ENCODE measurements around the gene PLXDC2.

PLXDC2 gene

DNA sequence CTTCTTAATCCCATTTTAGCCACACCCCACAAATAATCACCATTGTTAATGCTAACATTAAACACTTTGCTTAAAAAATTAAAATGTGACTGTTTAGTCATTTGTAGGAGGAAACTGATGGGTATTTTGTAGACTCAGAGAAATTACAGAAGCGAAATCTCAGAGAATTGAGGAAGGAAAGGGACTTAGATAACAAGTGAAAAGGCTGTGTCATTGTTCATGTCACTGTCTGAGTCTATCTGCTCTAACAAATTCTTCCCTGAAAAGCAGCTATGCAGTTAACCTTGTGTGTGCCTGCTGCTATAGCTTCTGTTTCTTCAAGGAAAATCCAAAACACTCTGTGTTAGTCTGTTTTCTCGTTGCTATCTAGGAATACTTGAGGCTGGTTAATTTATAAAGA is 40.9 kb upstream of the PLXDC2 start:
- Histone ChIP-seq H3K4me2 (ENCODE audit: low read length) (no peak overlapping the region), H3F3A (ENCODE audit: insufficient read depth, low read length) (no peaks in the 10 kb centered on the region), H3K4me3 (ENCODE audit: low read depth, low read length, poor library complexity, severe bottlenecking) (no peak overlapping the region), H3K9me3 (ENCODE audit: low read length) (no peaks in the 10 kb centered on the region), H3K36me3 (ENCODE audit: insufficient read depth, low read length) (no peaks in the 10 kb centered on the region), H3K9ac (ENCODE audit: low read length) (no peak overlapping the region), H3K27me3 (ENCODE audit: insufficient read depth, low read length) (no peaks in the 10 kb centered on the region), H3K9me2 (ENCODE audit: low read depth, low read length) (no peaks in the 10 kb centered on the region), H2AFZ (ENCODE audit: low read length) (no peak overlapping the region), H3K27ac (ENCODE audit: low read depth, low read length, poor library complexity, severe bottlenecking) (no peak overlapping the region), H3K4me1 (ENCODE audit: insufficient read depth, low read length, severe bottlenecking) (no peaks in the 10 kb centered on the region), H4K20me1 (ENCODE audit: insufficient read depth, low read length) (no peaks in the 10 kb centered on the region), H3K79me2 (ENCODE audit: insufficient read depth, low read length) (no peaks in the 10 kb centered on the region)
- no peak for TF ChIP-seq EZH2 (IDR thresholded peaks at IDR 0.05; ENCODE audit: borderline replicate concordance, low read length)

DNA sequence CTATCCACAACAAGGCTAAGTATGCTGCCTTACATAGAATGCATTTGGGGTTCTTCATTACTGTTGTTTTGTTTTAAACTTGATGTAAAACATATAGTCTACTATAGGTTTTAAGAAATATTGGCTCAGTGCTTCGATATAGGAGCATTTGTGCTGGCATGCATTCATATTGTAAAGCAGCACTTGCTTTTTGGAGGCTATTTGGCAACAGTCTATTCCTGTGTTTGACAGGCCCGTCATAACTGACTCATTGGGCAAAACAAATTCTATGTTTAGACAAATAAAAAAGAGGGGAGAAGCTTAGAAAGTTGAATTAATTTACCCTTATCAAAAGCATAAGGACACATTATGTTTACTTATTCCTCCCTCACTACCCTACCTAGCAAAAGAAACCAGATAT is 38.4 kb upstream of the PLXDC2 start:
- H3K79me2 ChIP-seq (ENCODE audit: insufficient read depth, low read length): no peaks in the 10 kb centered on the region
- H3K36me3 ChIP-seq (ENCODE audit: insufficient read depth, low read length): no peaks in the 10 kb centered on the region
- H2AFZ ChIP-seq (ENCODE audit: low read length): no peak overlapping the region
- H3K27me3 ChIP-seq (ENCODE audit: insufficient read depth, low read length): no peaks in the 10 kb centered on the region
- H4K20me1 ChIP-seq (ENCODE audit: insufficient read depth, low read length): no peaks in the 10 kb centered on the region
- TF ChIP-seq, protein P1, sequence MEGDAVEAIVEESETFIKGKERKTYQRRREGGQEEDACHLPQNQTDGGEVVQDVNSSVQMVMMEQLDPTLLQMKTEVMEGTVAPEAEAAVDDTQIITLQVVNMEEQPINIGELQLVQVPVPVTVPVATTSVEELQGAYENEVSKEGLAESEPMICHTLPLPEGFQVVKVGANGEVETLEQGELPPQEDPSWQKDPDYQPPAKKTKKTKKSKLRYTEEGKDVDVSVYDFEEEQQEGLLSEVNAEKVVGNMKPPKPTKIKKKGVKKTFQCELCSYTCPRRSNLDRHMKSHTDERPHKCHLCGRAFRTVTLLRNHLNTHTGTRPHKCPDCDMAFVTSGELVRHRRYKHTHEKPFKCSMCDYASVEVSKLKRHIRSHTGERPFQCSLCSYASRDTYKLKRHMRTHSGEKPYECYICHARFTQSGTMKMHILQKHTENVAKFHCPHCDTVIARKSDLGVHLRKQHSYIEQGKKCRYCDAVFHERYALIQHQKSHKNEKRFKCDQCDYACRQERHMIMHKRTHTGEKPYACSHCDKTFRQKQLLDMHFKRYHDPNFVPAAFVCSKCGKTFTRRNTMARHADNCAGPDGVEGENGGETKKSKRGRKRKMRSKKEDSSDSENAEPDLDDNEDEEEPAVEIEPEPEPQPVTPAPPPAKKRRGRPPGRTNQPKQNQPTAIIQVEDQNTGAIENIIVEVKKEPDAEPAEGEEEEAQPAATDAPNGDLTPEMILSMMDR (IDR thresholded peaks at IDR 0.05; ENCODE audit: low read length): no peak
- TF ChIP-seq EZH2 (IDR thresholded peaks at IDR 0.05; ENCODE audit: borderline replicate concordance, low read length): no peak
- H3K4me1 ChIP-seq (ENCODE audit: insufficient read depth, low read length, severe bottlenecking): no peaks in the 10 kb centered on the region
- H3K4me3 ChIP-seq (ENCODE audit: low read depth, low read length, poor library complexity, severe bottlenecking): no peak overlapping the region
- H3F3A ChIP-seq (ENCODE audit: insufficient read depth, low read length): no peaks in the 10 kb centered on the region
- no peaks in the 10 kb centered on the region for H3K9me2 ChIP-seq (ENCODE audit: low read depth, low read length)
- no peak overlapping the region for H3K9ac ChIP-seq (ENCODE audit: low read length)
- H3K9me3 ChIP-seq (ENCODE audit: low read length): no peaks in the 10 kb centered on the region
- H3K4me2 ChIP-seq (ENCODE audit: low read length): no peak overlapping the region
- H3K27ac ChIP-seq (ENCODE audit: low read depth, low read length, poor library complexity, severe bottlenecking): no peak overlapping the region

DNA sequence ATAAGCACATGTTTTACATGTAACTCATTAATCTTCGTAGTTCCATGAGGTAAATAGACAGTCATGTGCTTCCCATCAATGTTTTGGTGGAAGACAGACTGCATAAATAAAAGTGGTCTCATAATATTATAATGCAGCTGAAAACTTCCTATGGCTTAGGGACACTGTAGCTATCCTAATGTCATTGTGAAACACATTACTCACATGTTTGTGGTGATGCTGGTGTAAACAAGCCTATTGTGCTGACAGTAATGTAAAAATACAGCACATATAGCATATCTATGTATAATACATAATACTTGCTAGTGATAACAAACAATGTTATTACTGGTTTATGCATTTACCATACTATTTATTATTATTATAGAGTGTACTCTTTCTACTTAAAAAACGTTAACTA is 37.2 kb upstream of the PLXDC2 start:
- Histone ChIP-seq H3K4me2 (ENCODE audit: low read length) (no peak overlapping the region), H3K4me1 (ENCODE audit: insufficient read depth, low read length, severe bottlenecking) (no peaks in the 10 kb centered on the region), H3K27ac (ENCODE audit: low read depth, low read length, poor library complexity, severe bottlenecking) (no peak overlapping the region), H3K79me2 (ENCODE audit: insufficient read depth, low read length) (no peaks in the 10 kb centered on the region), H3K9me3 (ENCODE audit: low read length) (no peaks in the 10 kb centered on the region), H3K9ac (ENCODE audit: low read length) (no peak overlapping the region), H3K36me3 (ENCODE audit: insufficient read depth, low read length) (no peaks in the 10 kb centered on the region), H3K27me3 (ENCODE audit: insufficient read depth, low read length) (no peaks in the 10 kb centered on the region), H4K20me1 (ENCODE audit: insufficient read depth, low read length) (no peaks in the 10 kb centered on the region), H3F3A (ENCODE audit: insufficient read depth, low read length) (no peaks in the 10 kb centered on the region), H2AFZ (ENCODE audit: low read length) (no peak overlapping the region), H3K4me3 (ENCODE audit: low read depth, low read length, poor library complexity, severe bottlenecking) (no peak overlapping the region), H3K9me2 (ENCODE audit: low read depth, low read length) (no peaks in the 10 kb centered on the region)
- TF ChIP-seq EZH2 (IDR thresholded peaks at IDR 0.05; ENCODE audit: borderline replicate concordance, low read length): no peak
- TF ChIP-seq, protein P1 (IDR thresholded peaks at IDR 0.05; ENCODE audit: low read length): no peak

DNA sequence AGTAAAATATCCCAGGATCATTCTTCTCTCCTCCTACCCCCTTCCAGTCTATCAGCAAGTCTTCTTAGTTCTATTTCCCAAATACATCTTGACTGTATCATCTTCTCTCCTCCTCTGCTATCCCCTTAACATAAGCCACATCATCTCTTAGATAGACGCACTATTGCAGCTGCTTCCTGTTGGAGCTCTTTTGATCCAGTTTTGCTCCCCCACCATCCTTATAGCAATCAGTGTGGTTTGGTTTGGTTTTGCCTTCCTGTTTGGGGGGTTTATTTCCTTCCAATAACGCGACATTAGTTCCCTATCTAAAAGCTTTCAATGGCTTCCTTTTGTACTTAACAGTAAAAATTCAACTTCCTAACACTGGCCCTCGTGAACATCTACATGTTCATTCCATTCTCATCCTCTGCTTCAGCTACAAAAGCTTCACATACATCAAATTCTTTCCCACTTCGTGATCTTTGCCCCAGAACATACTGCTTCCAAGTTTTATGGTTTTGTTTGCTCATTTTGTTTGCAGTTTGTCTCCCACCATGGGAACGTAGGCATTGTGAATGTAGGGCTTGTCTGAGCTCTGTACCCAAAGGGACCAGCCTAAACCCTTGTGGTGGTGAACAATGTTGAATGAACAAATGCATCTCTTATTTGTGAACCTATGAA is 33.7 kb upstream of the PLXDC2 start:
- no peaks in the 10 kb centered on the region for H4K20me1 ChIP-seq (ENCODE audit: insufficient read depth, low read length)
- H3K27ac ChIP-seq (ENCODE audit: low read depth, low read length, poor library complexity, severe bottlenecking): no peak overlapping the region
- H3K9ac ChIP-seq (ENCODE audit: low read length): no peak overlapping the region
- H3K9me2 ChIP-seq (ENCODE audit: low read depth, low read length): no peaks in the 10 kb centered on the region
- no peak overlapping the region for H3K4me3 ChIP-seq (ENCODE audit: low read depth, low read length, poor library complexity, severe bottlenecking)
- H3K9me3 ChIP-seq (ENCODE audit: low read length): no peaks in the 10 kb centered on the region
- TF ChIP-seq, protein P1 (IDR thresholded peaks at IDR 0.05; ENCODE audit: low read length): no peak
- no peak for TF ChIP-seq EZH2 (IDR thresholded peaks at IDR 0.05; ENCODE audit: borderline replicate concordance, low read length)
- no peaks in the 10 kb centered on the region for H3K4me1 ChIP-seq (ENCODE audit: insufficient read depth, low read length, severe bottlenecking)
- H3K79me2 ChIP-seq (ENCODE audit: insufficient read depth, low read length): no peaks in the 10 kb centered on the region
- no peaks in the 10 kb centered on the region for H3K27me3 ChIP-seq (ENCODE audit: insufficient read depth, low read length)
- H3F3A ChIP-seq (ENCODE audit: insufficient read depth, low read length): no peaks in the 10 kb centered on the region
- H3K36me3 ChIP-seq (ENCODE audit: insufficient read depth, low read length): no peaks in the 10 kb centered on the region
- no peak overlapping the region for H2AFZ ChIP-seq (ENCODE audit: low read length)
- no peak overlapping the region for H3K4me2 ChIP-seq (ENCODE audit: low read length)
